Loucy (cell line): ENCODE data around the gene IL15RA.

Experiments
- H2AFZ ChIP-seq: fragments of 200-600 bp; sonication (generic); 2 replicates; pipeline ENCODE4 v1.6.0; 2016; ENCODE audit warnings: antibody characterized with exemption, mild to moderate bottlenecking, low read length, moderate library complexity
- H3F3A ChIP-seq: fragments of 200-600 bp; 2 replicates; pipeline ENCODE4 v1.6.0; 2016; ENCODE audit warnings: antibody characterized with exemption, low read depth, mild to moderate bottlenecking
- H3K27me3 ChIP-seq: fragments of 200-600 bp; sonication (generic); 2 replicates; pipeline ENCODE4 v1.6.1; 2014; ENCODE audit warnings: low read length, mild to moderate bottlenecking; ENCODE audit not compliant: insufficient read depth, poor library complexity, severe bottlenecking
- H3K36me3 ChIP-seq: fragments of 200-600 bp; sonication (generic); 2 replicates; pipeline ENCODE4 v1.6.1; 2016; ENCODE audit warnings: low read length; ENCODE audit not compliant: insufficient read depth
- H3K4me1 ChIP-seq: fragments of 200-600 bp; sonication (generic); 2 replicates; pipeline ENCODE4 v1.5.1; 2014; ENCODE audit warnings: low read length, mild to moderate bottlenecking; ENCODE audit not compliant: insufficient read depth, poor library complexity, severe bottlenecking
- H3K4me2 ChIP-seq: fragments of 200-600 bp; sonication (generic); 2 replicates; pipeline ENCODE4 v1.6.0; 2014; ENCODE audit warnings: antibody characterized with exemption, low read length, low read depth, mild to moderate bottlenecking; ENCODE audit not compliant: poor library complexity, severe bottlenecking
- H3K4me3 ChIP-seq: fragments of 200-600 bp; sonication (generic); 2 replicates; pipeline ENCODE4 v1.5.1; 2014; ENCODE audit warnings: low read length, mild to moderate bottlenecking, mixed read lengths; ENCODE audit not compliant: poor library complexity, severe bottlenecking
- H3K79me2 ChIP-seq: fragments of 200-600 bp; sonication (generic); 2 replicates; pipeline ENCODE4 v1.6.1; 2014; ENCODE audit warnings: low read length; ENCODE audit not compliant: insufficient read depth
- H3K9ac ChIP-seq: fragments of 200-600 bp; sonication (generic); 2 replicates; pipeline ENCODE4 v1.6.0; 2014; ENCODE audit warnings: mild to moderate bottlenecking, low read depth, low read length, moderate library complexity; ENCODE audit not compliant: poor library complexity, severe bottlenecking
- H3K9me2 ChIP-seq: fragments of 200-600 bp; sonication (generic); replicated peaks from 2 replicates; pipeline ENCODE4 v1.6.1; 2016; ENCODE audit warnings: low read depth, low read length, mixed read lengths
- H3K9me3 ChIP-seq: fragments of 200-600 bp; sonication (generic); 2 replicates; pipeline ENCODE4 v1.6.1; 2014; ENCODE audit warnings: mild to moderate bottlenecking, antibody characterized with exemption, low read length, low read depth; ENCODE audit not compliant: insufficient read depth
- H4K20me1 ChIP-seq: fragments of 200-600 bp; sonication (generic); 2 replicates; pipeline ENCODE4 v1.6.0; 2014; ENCODE audit warnings: antibody characterized with exemption, low read length, mild to moderate bottlenecking; ENCODE audit not compliant: insufficient read depth, poor library complexity, severe bottlenecking
- EZH2phosphoT487 ChIP-seq: fragments of 200-600 bp; IDR thresholded peaks from 2 replicates; pipeline ENCODE4 v1.6.1; 2018; ENCODE audit warnings: antibody characterized with exemption, mild to moderate bottlenecking, moderate library complexity, borderline replicate concordance
- TF ChIP-seq, protein P1 (sequence below): fragments of 200-600 bp; sonication (generic); conservative IDR thresholded peaks from 2 replicates; pipeline ENCODE4 v1.5.1; 2014; ENCODE audit warnings: mild to moderate bottlenecking, antibody characterized with exemption, low read length

IL15RA gene

DNA sequence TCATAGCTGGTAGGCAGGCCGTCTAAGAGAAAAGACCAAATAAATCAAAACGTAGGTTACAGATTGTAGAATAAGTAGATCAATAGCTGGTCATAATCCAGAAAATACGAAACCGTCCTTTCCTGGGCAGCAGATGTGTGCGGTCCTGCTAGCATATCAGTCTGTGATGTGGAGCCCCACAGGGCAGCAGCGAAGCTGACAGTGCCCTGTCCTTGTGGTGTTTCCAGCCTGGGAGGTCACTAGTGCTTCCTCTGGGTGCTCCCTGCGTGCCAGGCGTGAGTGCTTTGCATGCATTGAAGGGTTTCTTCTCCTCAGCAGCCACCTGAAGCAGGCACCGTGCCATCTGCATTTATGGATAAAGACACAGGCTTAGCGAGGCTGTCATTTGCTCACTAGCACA is 41.7 kb downstream of the IL15RA start:
- Histone ChIP-seq H3K9ac (no peak overlapping the region), H2AFZ (no peak overlapping the region), H3K9me2 (no peaks in the 10 kb centered on the region), H3F3A (no peaks in the 10 kb centered on the region), H4K20me1 (no peaks in the 10 kb centered on the region), H3K4me1 (no peaks in the 10 kb centered on the region), H3K27me3 (no peaks in the 10 kb centered on the region), H3K4me3 (no peak overlapping the region), H3K36me3 (peaks cover 35% of the 10 kb centered on the region; the same call in 1 of the 2 replicates), H3K4me2 (no peak overlapping the region), H3K9me3 (no peaks in the 10 kb centered on the region), H3K79me2 (no peaks in the 10 kb centered on the region)
- TF ChIP-seq EZH2phosphoT487 = no peak
- TF ChIP-seq, protein P1, sequence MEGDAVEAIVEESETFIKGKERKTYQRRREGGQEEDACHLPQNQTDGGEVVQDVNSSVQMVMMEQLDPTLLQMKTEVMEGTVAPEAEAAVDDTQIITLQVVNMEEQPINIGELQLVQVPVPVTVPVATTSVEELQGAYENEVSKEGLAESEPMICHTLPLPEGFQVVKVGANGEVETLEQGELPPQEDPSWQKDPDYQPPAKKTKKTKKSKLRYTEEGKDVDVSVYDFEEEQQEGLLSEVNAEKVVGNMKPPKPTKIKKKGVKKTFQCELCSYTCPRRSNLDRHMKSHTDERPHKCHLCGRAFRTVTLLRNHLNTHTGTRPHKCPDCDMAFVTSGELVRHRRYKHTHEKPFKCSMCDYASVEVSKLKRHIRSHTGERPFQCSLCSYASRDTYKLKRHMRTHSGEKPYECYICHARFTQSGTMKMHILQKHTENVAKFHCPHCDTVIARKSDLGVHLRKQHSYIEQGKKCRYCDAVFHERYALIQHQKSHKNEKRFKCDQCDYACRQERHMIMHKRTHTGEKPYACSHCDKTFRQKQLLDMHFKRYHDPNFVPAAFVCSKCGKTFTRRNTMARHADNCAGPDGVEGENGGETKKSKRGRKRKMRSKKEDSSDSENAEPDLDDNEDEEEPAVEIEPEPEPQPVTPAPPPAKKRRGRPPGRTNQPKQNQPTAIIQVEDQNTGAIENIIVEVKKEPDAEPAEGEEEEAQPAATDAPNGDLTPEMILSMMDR = no peak

DNA sequence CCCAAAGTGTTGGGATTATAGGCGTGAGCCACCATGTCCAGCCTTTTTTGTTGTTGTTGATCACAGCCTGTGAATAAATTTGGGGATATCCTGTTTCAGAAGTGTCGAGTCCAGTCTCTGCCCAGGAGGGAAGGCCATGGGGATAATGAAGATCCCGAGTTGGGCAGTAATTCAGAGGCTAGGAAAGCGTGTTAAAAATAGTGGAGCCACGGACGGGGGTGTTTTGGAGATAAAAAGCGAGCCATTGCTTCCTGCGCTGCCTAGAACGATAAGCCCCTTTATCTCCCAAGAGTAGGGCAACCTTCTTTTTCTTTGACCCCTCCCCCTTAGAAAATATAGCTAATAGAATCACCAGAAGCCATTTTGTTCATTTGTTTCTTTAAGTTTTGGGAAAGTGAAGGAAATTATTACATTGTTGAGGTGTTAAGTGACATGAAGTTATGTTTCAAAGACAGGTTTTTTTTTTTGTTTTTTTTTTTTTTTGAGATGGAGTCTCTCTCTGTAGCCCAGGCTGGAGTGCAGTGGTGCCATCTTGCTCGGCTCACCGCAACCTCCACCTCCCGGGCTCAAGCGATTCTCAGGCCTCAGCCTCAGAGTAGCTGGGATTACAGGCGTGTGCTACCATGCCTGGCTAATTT is 43.3 kb downstream of the IL15RA start:
- no peak overlapping the region for H2AFZ ChIP-seq

DNA sequence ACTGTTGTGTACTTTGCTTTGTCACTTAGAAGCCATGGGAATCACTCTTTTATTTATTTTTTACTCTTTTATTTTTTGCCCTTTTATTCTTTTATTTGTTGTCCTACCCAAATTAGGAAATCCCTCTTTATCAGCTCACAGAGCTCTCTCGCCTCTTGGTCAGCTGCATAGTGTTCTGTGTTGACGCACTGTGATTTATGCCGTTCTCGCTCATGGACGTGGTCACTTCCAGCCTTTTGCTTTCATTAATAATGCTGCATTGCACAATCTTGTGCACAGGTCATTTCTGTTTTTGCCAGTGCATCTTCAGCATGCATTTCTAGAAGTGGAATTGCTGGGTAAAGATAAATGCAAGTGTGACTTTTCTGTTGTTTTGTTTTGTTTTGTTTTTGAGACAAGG is 45.0 kb downstream of the IL15RA start:
- H3F3A ChIP-seq = no peaks in the 10 kb centered on the region
- TF ChIP-seq, protein P1 = no peak
- no peaks in the 10 kb centered on the region for H3K9me2 ChIP-seq
- no peaks in the 10 kb centered on the region for H3K79me2 ChIP-seq
- H3K9ac ChIP-seq = no peak overlapping the region
- no peaks in the 10 kb centered on the region for H3K27me3 ChIP-seq
- H3K4me2 ChIP-seq = no peak overlapping the region
- no peak overlapping the region for H3K4me3 ChIP-seq
- H3K36me3 ChIP-seq = peaks cover 53% of the 10 kb centered on the region
- no peaks in the 10 kb centered on the region for H4K20me1 ChIP-seq
- no peaks in the 10 kb centered on the region for H3K9me3 ChIP-seq
- no peak overlapping the region for H2AFZ ChIP-seq
- no peaks in the 10 kb centered on the region for H3K4me1 ChIP-seq

More for the DNA sequence above, 43.3 kb downstream of the IL15RA start:
- Histone ChIP-seq H3K4me3 (no peak overlapping the region), H3K27me3 (no peaks in the 10 kb centered on the region), H4K20me1 (no peaks in the 10 kb centered on the region), H3K9me2 (no peaks in the 10 kb centered on the region), H3K36me3 (peaks cover 51% of the 10 kb centered on the region), H3K9ac (no peak overlapping the region), H3K9me3 (no peaks in the 10 kb centered on the region), H3K79me2 (no peaks in the 10 kb centered on the region), H3F3A (no peaks in the 10 kb centered on the region), H3K4me2 (no peak overlapping the region), H3K4me1 (no peaks in the 10 kb centered on the region)
- TF ChIP-seq, protein P1 = no peak
- TF ChIP-seq EZH2phosphoT487 = no peak
